Measurements from ENCODE around the gene RPN2. TPM values are rescaled to one million over a fixed set of nuclear protein-coding genes. Genes with fewer than 3 reads are reported as not detected.
A peak's percentile ranks its signal among the peaks of the same experiment; 100 is the strongest.

RPN2 gene
- total and polyA plus RNA-seq, 10 of the 15 experiments (the other 5 are each of a cell fraction or from before 2014, with no cell fraction given) = 148 to 365 (median 228) TPM

GRCh38 chr20:37188787-37189186 lies 9.7 kb downstream of the RPN2 start (continued):
- TF ChIP-seq ZBTB11 (CRISPR knock-in tag; IDR thresholded peaks at IDR 0.05) = no peak
- TF ChIP-seq EP300 (IDR thresholded peaks at IDR 0.05; ENCODE audit: borderline replicate concordance in 1 of 2, control insufficient read depth in 1 of 2, low read depth in 2 of 2, low read length in 2 of 2) = no peak

- Histone ChIP-seq H3K9me3 (replicated peaks; ENCODE audit: control insufficient read depth, insufficient read depth, low read length) (no peaks in the 10 kb centered on the region), H2AFZ (ENCODE audit: control insufficient read depth, low read depth, low read length) (no peak overlapping the region), H3K4me1 (ENCODE audit: control insufficient read depth, insufficient read depth, low read length) (peaks cover 17% of the 10 kb centered on the region), H3K36me3 (ENCODE audit: control insufficient read depth in 2 of 2, insufficient read depth in 2 of 2, low read length in 1 of 2) (peaks cover 22 to 43% of the 10 kb centered on the region in 2 experiments), H3K27ac (ENCODE audit: control insufficient read depth, insufficient read depth) (peak overlapping the region; percentile 53; the same call in 1 of the 2 replicates), H3K4me2 (ENCODE audit: control insufficient read depth, insufficient read depth) (peak overlapping the region; percentile 80), H3K4me3 (peak overlapping the region; percentile 37; the same call in 1 of the 2 replicates), H3K9ac (ENCODE audit: control insufficient read depth, insufficient read depth, low read length) (peak overlapping the region; percentile 24), H3K79me2 (ENCODE audit: control insufficient read depth, insufficient read depth, low read length) (peaks cover 69% of the 10 kb centered on the region), H3K27me3 (replicated peaks in 1 of 2; ENCODE audit: control insufficient read depth in 2 of 2, insufficient read depth in 2 of 2, low read length in 1 of 2) (no peaks in the 10 kb centered on the region), H4K20me1 (ENCODE audit: control insufficient read depth, insufficient read depth) (peaks cover 3% of the 10 kb centered on the region; the same call in 1 of the 2 replicates)
- ChIA-PET RAD21 (ENCODE audit: unreplicated experiment) (interaction anchor here (3.0 to 3.9 kb wide), 3 partner anchors 11 to 345 kb away, joined by 17 to 20 read pairs (median 17); partner anchors contain the start of genes MROH8 and RPN2), SMC1A (ENCODE audit: uncharacterized antibody, unreplicated experiment) (interaction anchor here (0.5 to 1.8 kb wide), 11 partner anchors 8 to 1053 kb away, joined by 3 to 11 read pairs (median 4); partner anchors contain the start of genes MROH8 and RPN2), CTCF (interaction anchor here (0.6 to 13.5 kb wide), 15 partner anchors 8 to 1034 kb away, joined by 3 to 200 read pairs (median 4); partner anchors contain the start of genes BLCAP, MROH8 and RPN2), POLR2A (interaction anchor here (1.0 to 2.8 kb wide), 3 partner anchors 11 to 350 kb away, joined by 3 to 22 read pairs (median 3); partner anchors contain the start of genes MROH8 and RPN2)
- DNase-seq (ENCODE audit: low read depth, low spot score) = peak; percentile 45
- peak; percentile 67 for ATAC-seq
- BruUV-seq (replicated peaks) = TSS peak; percentile 14
- WGBS (ENCODE audit: insufficient coverage, insufficient replicate concordance, low lambda C conversion rate, missing lambda C conversion rate) = 12% methylated on average over 6 of the region's 6 CpGs
- in situ Hi-C loops (cut with MboI) = no loop called here
- peak; percentile 41 for FAIRE-seq
- no peak for TF ChIP-seq FOXM1 (IDR thresholded peaks at IDR 0.05; ENCODE audit: low read depth, low read length)
- 0 out of 2 replicates have a peak, but pooled peaks have one; percentile 36 for TF ChIP-seq MEF2A (IDR thresholded peaks at IDR 0.05; ENCODE audit: insufficient read depth, low read depth, low read length)
- intact Hi-C loops (cut with micrococcal nuclease; ENCODE audit: unreplicated experiment) = loop anchor here (10.0 kb wide), 1 partner anchor 215 kb away; no protein-coding TSS in a partner anchor
Measured at GRCh38 chr20:37189416-37190016, 10.4 kb downstream of the RPN2 start.
